Activated T-cell treated with anti-CD3 and anti-CD28 coated beads for 4 hours (primary cell): ENCODE results near the gene NAP1L1.

Experiments used
- DNase-seq: peaks from one replicate; pipeline ENCODE4 v3.0.0-alpha.2; 2020

NAP1L1 gene

GRCh38 chr12:76083904-76084862 lies at the start of gene NAP1L1:
NAP1L1 (minus strand) TSS chr12:76084685; CDS start chr12:76074219, 10,466 bp downstream.
- peak; percentile 94 for DNase-seq

- no peak for DNase-seq
Measured at GRCh38 chr12:76127588-76127987, 43.1 kb upstream of the NAP1L1 start.

- DNase-seq, result no peak
Measured at GRCh38 chr12:76124456-76124855, 40.0 kb upstream of the NAP1L1 start.

- no peak for DNase-seq
Measured at GRCh38 chr12:76123259-76124212, 39.1 kb upstream of the NAP1L1 start.

- no peak for DNase-seq
Measured at GRCh38 chr12:76119887-76120286, 35.4 kb upstream of the NAP1L1 start.

- no peak for DNase-seq
Measured at GRCh38 chr12:76117751-76118150, 33.3 kb upstream of the NAP1L1 start.

GRCh38 chr12:76117067-76117691 lies 32.7 kb upstream of the NAP1L1 start:
- no peak for DNase-seq

GRCh38 chr12:76113800-76114757 lies 29.6 kb upstream of the NAP1L1 start:
- no peak for DNase-seq

- DNase-seq, result no peak
Measured at GRCh38 chr12:76111209-76111749, 26.8 kb upstream of the NAP1L1 start.

- no peak for DNase-seq
Measured at GRCh38 chr12:76109879-76110278, 25.4 kb upstream of the NAP1L1 start.

- no peak for DNase-seq
Measured at GRCh38 chr12:76108356-76108755, 23.9 kb upstream of the NAP1L1 start.

GRCh38 chr12:76106631-76107030 lies 22.1 kb upstream of the NAP1L1 start:
- no peak for DNase-seq

GRCh38 chr12:76103958-76104357 lies 19.5 kb upstream of the NAP1L1 start:
- no peak for DNase-seq

GRCh38 chr12:76101739-76102385 lies 17.4 kb upstream of the NAP1L1 start:
- DNase-seq, result no peak

GRCh38 chr12:76096079-76096646 lies 11.7 kb upstream of the NAP1L1 start:
- no peak for DNase-seq

GRCh38 chr12:76094754-76095153 lies 10.3 kb upstream of the NAP1L1 start:
- DNase-seq, result no peak

- no peak for DNase-seq
Measured at GRCh38 chr12:76091246-76091754, 6.8 kb upstream of the NAP1L1 start.

GRCh38 chr12:76085520-76085868 lies 1.0 kb upstream of the NAP1L1 start:
- DNase-seq, result no peak

GRCh38 chr12:76084863-76085519 lies 506 bp upstream of the NAP1L1 start:
- DNase-seq, result peak; percentile 31
